ENCODE results near the gene EDEM3.
A peak's percentile ranks its signal among the peaks of the same experiment; 100 is the strongest.
"Not testable (repeated sequence)": the region's sequence is repeated elsewhere in the genome, so short reads cannot be mapped to it uniquely, and the experiment has no call there.

The EDEM3 gene

GRCh38 chr1:184754476-184755225 lies at the start of gene EDEM3:
Gene EDEM3 (minus strand): TSS chr1:184754858. CDS start chr1:184754646, 212 bp downstream.
- peak; percentile 89 to 96 (median 95) for DNase-seq (ENCODE audit: low read depth in 2 of 3, low spot score in 1 of 3)

- no peak for DNase-seq (ENCODE audit: low read depth in 2 of 3, low spot score in 1 of 3)
Measured at GRCh38 chr1:184804220-184804619, 49.6 kb upstream of the EDEM3 start.

- no peak for DNase-seq (ENCODE audit: low read depth in 2 of 3, low spot score in 1 of 3)
Measured at GRCh38 chr1:184803180-184803492, 48.5 kb upstream of the EDEM3 start.

GRCh38 chr1:184802354-184803179 lies 47.9 kb upstream of the EDEM3 start:
- no peak for DNase-seq (ENCODE audit: low read depth in 2 of 3, low spot score in 1 of 3)

GRCh38 chr1:184801503-184801902 lies 46.8 kb upstream of the EDEM3 start:
- DNase-seq (ENCODE audit: low read depth in 2 of 3, low spot score in 1 of 3), result no peak

GRCh38 chr1:184800876-184801275 lies 46.2 kb upstream of the EDEM3 start:
- DNase-seq (ENCODE audit: low read depth in 2 of 3, low spot score in 1 of 3), result no peak

GRCh38 chr1:184793967-184794366 lies 39.3 kb upstream of the EDEM3 start:
- DNase-seq (ENCODE audit: low read depth in 2 of 3, low spot score in 1 of 3), result no peak

GRCh38 chr1:184792450-184792969 lies 37.9 kb upstream of the EDEM3 start:
- DNase-seq (ENCODE audit: low read depth in 2 of 3, low spot score in 1 of 3), result peak in 1 of 3 donors; percentile 14

- DNase-seq (ENCODE audit: low read depth in 2 of 3, low spot score in 1 of 3), result no peak
Measured at GRCh38 chr1:184791550-184791900, 36.9 kb upstream of the EDEM3 start.

GRCh38 chr1:184790642-184791549 lies 36.2 kb upstream of the EDEM3 start:
- DNase-seq (ENCODE audit: low read depth in 2 of 3, low spot score in 1 of 3), result no peak

- no peak for DNase-seq (ENCODE audit: low read depth in 2 of 3, low spot score in 1 of 3)
Measured at GRCh38 chr1:184789884-184790283, 35.2 kb upstream of the EDEM3 start.

GRCh38 chr1:184788970-184789369 lies 34.3 kb upstream of the EDEM3 start:
- no peak for DNase-seq (ENCODE audit: low read depth in 2 of 3, low spot score in 1 of 3)

- no peak for DNase-seq (ENCODE audit: low read depth in 2 of 3, low spot score in 1 of 3)
Measured at GRCh38 chr1:184785529-184785928, 30.9 kb upstream of the EDEM3 start.

GRCh38 chr1:184783723-184784122 lies 29.1 kb upstream of the EDEM3 start:
- not testable (repeated sequence) for DNase-seq (ENCODE audit: low read depth in 2 of 3, low spot score in 1 of 3)

GRCh38 chr1:184781941-184782340 lies 27.3 kb upstream of the EDEM3 start:
- DNase-seq (ENCODE audit: low read depth in 2 of 3, low spot score in 1 of 3), result no peak

GRCh38 chr1:184775885-184776284 lies 21.2 kb upstream of the EDEM3 start:
- no peak for DNase-seq (ENCODE audit: low read depth in 2 of 3, low spot score in 1 of 3)

GRCh38 chr1:184775329-184775728 lies 20.7 kb upstream of the EDEM3 start:
- DNase-seq (ENCODE audit: low read depth in 2 of 3, low spot score in 1 of 3), result no peak

- no peak for DNase-seq (ENCODE audit: low read depth in 2 of 3, low spot score in 1 of 3)
Measured at GRCh38 chr1:184773762-184774320, 19.2 kb upstream of the EDEM3 start.

- DNase-seq (ENCODE audit: low read depth in 2 of 3, low spot score in 1 of 3), result no peak
Measured at GRCh38 chr1:184771190-184771691, 16.6 kb upstream of the EDEM3 start.

GRCh38 chr1:184770181-184770979 lies 15.7 kb upstream of the EDEM3 start:
- DNase-seq (ENCODE audit: low read depth in 2 of 3, low spot score in 1 of 3), result no peak

Measured in stimulated activated CD4-positive, alpha-beta T cell treated with anti-CD3 and anti-CD28 coated beads, Interleukin-12 subunit alpha, Interleukin-12 subunit beta, amount 100 ng/mL, for 48 hours (primary cell).